Measurements from ENCODE around the gene IFT80. TPM values are rescaled to one million over a fixed set of nuclear protein-coding genes. Genes with fewer than 3 reads are reported as not detected.

The IFT80 gene
- total RNA-seq, 4 donors from 2014 or later, result 5.5 to 11.9 (median 9.7) TPM

DNA sequence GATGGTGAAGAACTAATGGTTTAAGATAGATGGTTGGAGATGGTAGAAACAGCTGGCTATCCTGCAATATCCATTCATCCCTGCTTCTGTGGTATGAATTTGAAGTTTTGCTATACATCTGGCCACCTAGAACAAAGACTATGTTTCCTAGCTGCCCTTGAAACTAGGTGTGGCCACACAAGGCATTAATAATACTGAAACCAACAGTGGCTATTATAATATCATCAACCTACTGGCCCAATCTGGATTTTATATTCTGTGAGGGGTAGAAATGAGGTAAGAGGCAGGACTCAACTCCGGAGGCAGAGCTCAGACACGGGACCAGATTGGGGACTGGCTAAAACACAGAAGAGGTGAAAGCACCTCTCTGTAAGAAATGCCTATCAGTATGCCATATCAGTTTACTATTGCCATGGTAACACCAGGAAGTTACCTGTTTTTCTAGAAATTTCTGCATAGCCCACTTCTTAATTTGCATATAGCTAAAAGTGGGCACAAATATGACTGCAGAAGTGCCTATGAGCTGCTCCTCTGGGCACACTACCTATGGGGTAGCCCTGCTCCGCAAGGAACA lies 8.4 kb downstream of the IFT80 start:
- intact Hi-C loops (cut with DNase I), result loop anchor here (10.0 kb wide), 1 partner anchor 834 kb away; the partner anchor contains the start of gene NMD3
- H3K9me3 ChIP-seq, result no peaks in the 10 kb centered on the region
- no peak overlapping the region for H3K4me3 ChIP-seq
- H3K36me3 ChIP-seq, result peaks cover 0 to 2% (median 0%) of the 10 kb centered on the region in 4 donors
- DNase-seq (ENCODE audit: extremely low spot score), result no peak
- no peaks in the 10 kb centered on the region for H3K4me1 ChIP-seq
- no peaks in the 10 kb centered on the region for H3K27me3 ChIP-seq
- no peak overlapping the region for H3K27ac ChIP-seq (replicated peaks in 1 of 4)
- no peak for TF ChIP-seq POLR2AphosphoS5 (IDR thresholded peaks at IDR 0.05)
- no peak for TF ChIP-seq CTCF (IDR thresholded peaks at IDR 0.05)
- no peak for TF ChIP-seq POLR2A (IDR thresholded peaks at IDR 0.05; ENCODE audit: low read depth)
- WGBS, result 100% methylated on average over 3 of the region's 3 CpGs

- no peak overlapping the region for H3K4me3 ChIP-seq
- no peaks in the 10 kb centered on the region for H3K4me1 ChIP-seq
- H3K27ac ChIP-seq (replicated peaks in 1 of 4), result no peak overlapping the region
- peaks cover 0 to 7% (median 0%) of the 10 kb centered on the region in 4 donors for H3K36me3 ChIP-seq
- no peaks in the 10 kb centered on the region for H3K9me3 ChIP-seq
- 94% methylated on average over 5 of the region's 5 CpGs for WGBS
- DNase-seq (ENCODE audit: extremely low spot score), result no peak
- no peaks in the 10 kb centered on the region for H3K27me3 ChIP-seq
- no peak for TF ChIP-seq POLR2AphosphoS5 (IDR thresholded peaks at IDR 0.05)
- intact Hi-C loops (cut with DNase I), result no loop called here
These were observed 14.2 kb downstream of the IFT80 start for GRCh38 chr3:160384639-160385318.

- intact Hi-C loops (cut with DNase I), result no loop called here
These were observed 17.6 kb downstream of the IFT80 start for GRCh38 chr3:160381470-160381869.

GRCh38 chr3:160379628-160380214 lies 19.3 kb downstream of the IFT80 start:
- no peaks in the 10 kb centered on the region for H3K4me1 ChIP-seq
- H3K36me3 ChIP-seq, result peaks cover 10 to 23% (median 13%) of the 10 kb centered on the region in 4 donors
- 90% methylated on average over 4 of the region's 4 CpGs for WGBS
- no peak for DNase-seq (ENCODE audit: extremely low spot score)
- TF ChIP-seq POLR2AphosphoS5 (IDR thresholded peaks at IDR 0.05) (no peak), CTCF (IDR thresholded peaks at IDR 0.05) (no peak), POLR2A (IDR thresholded peaks at IDR 0.05; ENCODE audit: low read depth) (no peak), EP300 (IDR thresholded peaks at IDR 0.05) (no peak)
- intact Hi-C loops (cut with DNase I), result no loop called here
- H3K4me3 ChIP-seq, result no peak overlapping the region
- H3K27me3 ChIP-seq, result no peaks in the 10 kb centered on the region
- no peak overlapping the region for H3K27ac ChIP-seq (replicated peaks in 1 of 4)
- no peaks in the 10 kb centered on the region for H3K9me3 ChIP-seq

More at GRCh38 chr3:160381470-160381869, 17.6 kb downstream of the IFT80 start:
- H3K27me3 ChIP-seq, result no peaks in the 10 kb centered on the region
- H3K4me1 ChIP-seq, result no peaks in the 10 kb centered on the region
- TF ChIP-seq POLR2AphosphoS5 (IDR thresholded peaks at IDR 0.05) (no peak), CTCF (IDR thresholded peaks at IDR 0.05) (no peak), EP300 (IDR thresholded peaks at IDR 0.05) (no peak), POLR2A (IDR thresholded peaks at IDR 0.05; ENCODE audit: low read depth) (no peak)
- WGBS, result 93% methylated on average over 1 of the region's 1 CpG
- no peak for DNase-seq (ENCODE audit: extremely low spot score)
- no peak overlapping the region for H3K27ac ChIP-seq (replicated peaks in 1 of 4)
- no peaks in the 10 kb centered on the region for H3K9me3 ChIP-seq
- peaks cover under 1 to 8% (median 7%) of the 10 kb centered on the region in 4 donors for H3K36me3 ChIP-seq
- no peak overlapping the region for H3K4me3 ChIP-seq

DNA sequence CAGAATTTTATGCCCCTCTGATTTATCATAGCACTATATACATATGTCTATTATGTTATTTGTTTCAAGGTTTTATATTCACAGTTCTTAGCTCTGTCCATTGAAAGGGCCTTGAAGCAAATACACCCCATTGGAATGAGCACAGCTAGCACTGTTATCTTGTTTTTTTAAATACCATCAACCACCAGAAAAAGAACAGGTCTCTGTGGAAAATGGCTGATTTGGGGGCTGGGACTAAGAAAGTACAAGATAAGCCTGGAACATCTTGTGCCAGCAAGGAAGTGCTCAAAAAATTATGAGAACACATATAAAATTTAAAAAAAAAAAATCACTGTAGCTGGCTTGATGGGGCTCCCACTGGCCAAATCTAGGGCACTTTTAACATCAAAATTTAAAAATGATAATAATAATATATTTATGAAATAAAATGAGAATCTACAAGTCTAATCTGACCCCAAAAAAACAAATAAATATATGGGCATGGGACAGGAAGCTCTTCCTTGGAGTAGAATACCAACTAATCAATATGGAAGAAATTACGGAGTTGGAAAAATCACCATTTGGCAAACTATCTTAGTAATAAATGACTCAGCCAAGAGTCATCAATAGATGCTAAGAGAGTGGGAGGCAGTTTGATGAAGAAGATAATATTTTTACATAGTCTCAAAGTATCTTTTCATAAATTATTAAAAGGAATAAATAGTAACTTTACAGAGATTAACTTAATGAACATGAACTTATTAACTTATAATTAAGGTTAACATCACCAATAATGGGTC lies 20.5 kb downstream of the IFT80 start:
- H3K36me3 ChIP-seq, result peaks cover 18 to 33% (median 23%) of the 10 kb centered on the region in 4 donors

More for the DNA sequence above, 20.5 kb downstream of the IFT80 start:
- Histone ChIP-seq H3K9me3 (no peaks in the 10 kb centered on the region), H3K4me1 (no peaks in the 10 kb centered on the region), H3K27ac (replicated peaks in 1 of 4) (no peak overlapping the region), H3K4me3 (no peak overlapping the region), H3K27me3 (no peaks in the 10 kb centered on the region)
- intact Hi-C loops (cut with DNase I), result no loop called here
- DNase-seq (ENCODE audit: extremely low spot score), result no peak
- TF ChIP-seq EP300 (IDR thresholded peaks at IDR 0.05) (no peak), POLR2A (IDR thresholded peaks at IDR 0.05; ENCODE audit: low read depth) (no peak), CTCF (IDR thresholded peaks at IDR 0.05) (no peak), POLR2AphosphoS5 (IDR thresholded peaks at IDR 0.05) (no peak)
- WGBS, result 91% methylated on average over 1 of the region's 1 CpG
